ENCODE measurements around the gene GRIA4.

GRCh38 chr11:105738986-105739795, 129.3 kb downstream of the GRIA4 start:
- TF ChIP-seq CTCF (IDR thresholded peaks at IDR 0.05) = no peak
- TF ChIP-seq EZH2 (IDR thresholded peaks at IDR 0.05; ENCODE audit: borderline replicate concordance, insufficient read depth, low read depth, low read length, poor library complexity, severe bottlenecking) = no peak

Data from B cell (primary cell).